Prostate gland (tissue), 2 donors: ENCODE measurements around the gene TAAR9. TPM values are rescaled to one million over a fixed set of nuclear protein-coding genes. Genes with fewer than 3 reads are reported as not detected.

Source experiments
- DNase-seq: peaks from one replicate; pipeline ENCODE4 v3.0.0-alpha.2; 2019; ENCODE audit warnings: low spot score
- H3K27ac ChIP-seq, 2 donors: fragments of 200-600 bp; sonication (generic); 2 replicates each; pipeline ENCODE4 v1.5.1; 2017 to 2019
- H3K27me3 ChIP-seq: fragments of 200-600 bp; sonication (generic); replicated peaks from 2 replicates; pipeline ENCODE4 v1.5.1; 2019; ENCODE audit not compliant: insufficient read depth
- H3K36me3 ChIP-seq, 2 donors: fragments of 200-600 bp; sonication (generic); 1 replicate in 1 of 2; 2 replicates in 1 of 2; pipeline versions ENCODE4 v1.5.1 to v1.8.1; 2017 to 2019
- H3K4me1 ChIP-seq: fragments of 200-600 bp; sonication (generic); replicated peaks from 2 replicates; pipeline ENCODE4 v1.5.1; 2019
- H3K4me3 ChIP-seq, 2 donors: fragments of 200-600 bp; sonication (generic); 2 replicates each; pipeline ENCODE4 v1.5.1; 2017 to 2019
- H3K9me3 ChIP-seq: fragments of 200-600 bp; sonication (generic); 2 replicates; pipeline ENCODE4 v1.5.1; 2017
- POLR2A ChIP-seq: fragments of 450-650 bp; IDR thresholded peaks from one replicate; pipeline ENCODE4 v1.6.1; 2016; ENCODE audit warnings: antibody characterized with exemption, mild to moderate bottlenecking
- POLR2AphosphoS5 ChIP-seq: sonication (generic); formaldehyde crosslinking; IDR thresholded peaks from one replicate; pipeline ENCODE4 v1.6.1; 2017; ENCODE audit warnings: antibody characterized with exemption
- WGBS: methylation state at CpG from one replicate; pipeline ENCODE4 v1.1.5; 2018; 5-methylcytosine and 5-hydroxymethylcytosine counted together
- intact Hi-C: fragments of 100-400 bp; cut with DNase I; formaldehyde crosslinking; loops from one replicate; pipeline ENCODE4 v1.14.2; 2022
- total RNA-seq, 2 donors: library from RNA; depleted of rRNA; stranded (reverse); fragments of >200 nt; gene quantifications; one replicate each; pipeline ENCODE4 v1.1.0, GENCODE V29; 2016
- TF ChIP-seq, protein P1 (sequence below), 4 experiments: fragments of 200-600 bp in 2 of 4; fragments of 450-650 bp in 2 of 4; sonication (generic) in 2 of 4; IDR thresholded peaks; 1 replicate in 3 of 4; 2 replicates in 1 of 4; pipeline ENCODE4 v1.5.1; 2016 to 2019; ENCODE audit warnings: antibody characterized with exemption in 4 of 4, mild to moderate bottlenecking in 2 of 4, moderate library complexity in 2 of 4

Gene TAAR9
- total RNA-seq, 2 donors from 2014 or later, result not detected

DNA sequence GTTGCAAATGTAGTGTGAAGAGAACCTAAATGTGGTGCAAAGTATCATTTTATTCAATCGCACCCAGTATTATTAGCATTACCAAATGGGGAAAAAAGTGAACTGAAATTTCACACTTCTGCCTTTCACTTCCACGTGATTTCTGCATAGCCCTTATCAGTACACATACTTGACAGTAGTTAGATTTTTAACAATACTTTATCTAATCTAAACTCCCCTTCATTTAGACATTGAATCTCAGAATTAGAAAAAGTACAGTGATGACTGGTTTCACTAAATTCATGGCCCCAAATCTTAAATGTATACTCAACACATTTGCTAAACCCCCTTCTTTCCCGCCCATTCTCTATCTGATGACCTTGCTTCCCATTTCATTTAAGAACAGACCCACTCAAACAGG is 39.4 kb upstream of the TAAR9 start:
- TF ChIP-seq POLR2A, result no peak
- TF ChIP-seq, protein P1, sequence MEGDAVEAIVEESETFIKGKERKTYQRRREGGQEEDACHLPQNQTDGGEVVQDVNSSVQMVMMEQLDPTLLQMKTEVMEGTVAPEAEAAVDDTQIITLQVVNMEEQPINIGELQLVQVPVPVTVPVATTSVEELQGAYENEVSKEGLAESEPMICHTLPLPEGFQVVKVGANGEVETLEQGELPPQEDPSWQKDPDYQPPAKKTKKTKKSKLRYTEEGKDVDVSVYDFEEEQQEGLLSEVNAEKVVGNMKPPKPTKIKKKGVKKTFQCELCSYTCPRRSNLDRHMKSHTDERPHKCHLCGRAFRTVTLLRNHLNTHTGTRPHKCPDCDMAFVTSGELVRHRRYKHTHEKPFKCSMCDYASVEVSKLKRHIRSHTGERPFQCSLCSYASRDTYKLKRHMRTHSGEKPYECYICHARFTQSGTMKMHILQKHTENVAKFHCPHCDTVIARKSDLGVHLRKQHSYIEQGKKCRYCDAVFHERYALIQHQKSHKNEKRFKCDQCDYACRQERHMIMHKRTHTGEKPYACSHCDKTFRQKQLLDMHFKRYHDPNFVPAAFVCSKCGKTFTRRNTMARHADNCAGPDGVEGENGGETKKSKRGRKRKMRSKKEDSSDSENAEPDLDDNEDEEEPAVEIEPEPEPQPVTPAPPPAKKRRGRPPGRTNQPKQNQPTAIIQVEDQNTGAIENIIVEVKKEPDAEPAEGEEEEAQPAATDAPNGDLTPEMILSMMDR (IDR thresholded peaks at IDR 0.05), result no peak
- no peak for TF ChIP-seq POLR2AphosphoS5
- Histone ChIP-seq H3K27ac (no peak overlapping the region), H3K4me1 (no peaks in the 10 kb centered on the region), H3K27me3 (no peaks in the 10 kb centered on the region), H3K4me3 (no peak overlapping the region), H3K9me3 (no peaks in the 10 kb centered on the region), H3K36me3 (no peaks in the 10 kb centered on the region)
- 84% methylated on average over 3 of the region's 3 CpGs for WGBS
- intact Hi-C loops, result no loop called here
- no peak for DNase-seq

DNA sequence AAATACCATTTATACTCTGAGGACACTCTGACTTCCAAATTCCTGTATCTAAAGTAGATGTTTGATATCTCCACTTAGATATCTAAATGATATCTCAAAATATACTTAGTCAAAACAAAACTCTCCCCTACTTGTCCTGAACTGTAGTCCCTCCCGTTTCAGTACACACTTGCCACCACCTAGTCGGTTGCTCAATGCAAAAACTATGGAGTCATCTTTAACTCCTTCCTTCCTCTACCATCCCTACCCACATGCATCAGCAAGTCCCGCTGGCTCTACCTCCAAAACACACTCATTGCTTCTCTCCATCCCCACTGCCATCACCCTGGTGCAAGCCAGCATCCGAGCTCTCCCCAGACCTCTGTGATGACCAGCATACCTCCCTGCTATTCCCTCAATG is 38.3 kb upstream of the TAAR9 start:
- Histone ChIP-seq H3K27ac (no peak overlapping the region), H3K4me3 (no peak overlapping the region), H3K36me3 (no peaks in the 10 kb centered on the region), H3K9me3 (no peaks in the 10 kb centered on the region), H3K4me1 (no peaks in the 10 kb centered on the region), H3K27me3 (no peaks in the 10 kb centered on the region)
- 59% methylated on average over 4 of the region's 4 CpGs for WGBS
- no peak for DNase-seq
- intact Hi-C loops, result no loop called here
- TF ChIP-seq POLR2A, result no peak
- no peak for TF ChIP-seq POLR2AphosphoS5
- TF ChIP-seq, protein P1 (IDR thresholded peaks at IDR 0.05), result no peak

DNA sequence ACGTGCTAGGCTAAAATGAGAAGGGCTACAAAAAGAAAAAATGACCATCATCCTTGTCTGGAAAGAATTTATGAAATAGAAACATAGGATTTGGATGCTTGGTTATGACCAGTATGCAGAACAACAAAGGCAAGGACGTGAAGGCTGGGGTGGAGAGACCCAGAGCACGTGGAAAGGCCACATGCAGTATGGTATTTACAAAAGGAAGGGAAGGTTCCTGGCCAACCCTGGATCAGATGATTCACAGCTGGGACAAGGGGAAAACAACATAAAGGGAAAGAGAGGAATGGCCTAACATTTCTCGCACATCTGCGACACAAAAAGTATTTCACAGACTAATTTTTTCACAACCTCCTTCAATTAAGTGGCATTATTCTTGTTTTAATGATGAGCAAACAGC is 33.3 kb upstream of the TAAR9 start:
- Histone ChIP-seq H3K9me3 (no peaks in the 10 kb centered on the region), H3K4me3 (no peak overlapping the region), H3K4me1 (no peaks in the 10 kb centered on the region), H3K27me3 (no peaks in the 10 kb centered on the region), H3K36me3 (no peaks in the 10 kb centered on the region), H3K27ac (no peak overlapping the region)
- no peak for TF ChIP-seq POLR2A
- TF ChIP-seq, protein P1 (IDR thresholded peaks at IDR 0.05), result no peak
- intact Hi-C loops, result no loop called here
- no peak for DNase-seq
- 72% methylated on average over 5 of the region's 5 CpGs for WGBS

DNA sequence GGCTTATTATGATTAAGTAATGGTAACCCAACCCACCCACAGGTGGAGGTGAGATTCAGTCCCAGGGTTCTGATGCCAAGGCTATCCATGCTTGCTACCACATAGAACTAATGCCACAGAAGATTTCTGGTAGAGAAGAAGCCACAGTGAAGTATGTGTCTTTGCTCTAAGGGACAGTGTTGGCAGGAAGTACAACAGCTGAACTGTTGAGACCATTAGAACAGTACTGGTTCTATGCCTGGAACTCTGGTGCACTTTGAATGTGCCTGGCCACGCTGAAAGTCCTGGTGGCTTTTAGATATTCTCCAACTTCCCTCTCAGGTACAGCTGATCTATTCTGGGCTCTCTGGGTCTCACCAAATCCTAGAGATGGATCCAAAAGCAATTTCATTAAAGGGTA is 32.9 kb upstream of the TAAR9 start:
- H3K27ac ChIP-seq, result no peak overlapping the region
- intact Hi-C loops, result no loop called here
- no peaks in the 10 kb centered on the region for H3K9me3 ChIP-seq
- no peaks in the 10 kb centered on the region for H3K27me3 ChIP-seq
- no peaks in the 10 kb centered on the region for H3K36me3 ChIP-seq
- no peak overlapping the region for H3K4me3 ChIP-seq
- H3K4me1 ChIP-seq, result no peaks in the 10 kb centered on the region
- 100% methylated on average over 1 of the region's 1 CpG for WGBS
- TF ChIP-seq POLR2AphosphoS5 (no peak), POLR2A (no peak)
- TF ChIP-seq, protein P1 (IDR thresholded peaks at IDR 0.05), result no peak
- no peak for DNase-seq

DNA sequence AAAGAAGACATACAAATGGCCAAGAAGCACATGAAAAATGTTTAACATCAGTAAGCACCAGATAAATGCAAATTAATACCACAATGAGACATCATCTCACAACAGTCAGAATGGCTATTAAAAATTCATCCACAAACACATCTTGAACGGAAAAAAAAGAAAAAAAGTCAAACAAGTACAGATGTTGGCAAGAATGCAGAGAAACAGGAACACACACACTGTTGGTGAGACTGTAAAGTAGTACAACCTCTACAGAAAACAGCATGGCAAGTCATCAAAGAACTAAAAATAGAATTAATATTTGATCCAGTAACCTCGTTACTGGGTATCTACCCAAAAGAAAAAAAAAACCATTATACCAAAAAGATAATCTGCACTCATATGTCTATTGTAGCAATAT is 31.6 kb upstream of the TAAR9 start:
- H3K4me3 ChIP-seq, result no peak overlapping the region
- no peaks in the 10 kb centered on the region for H3K9me3 ChIP-seq
- DNase-seq, result no peak
- 29% methylated on average over 2 of the region's 2 CpGs for WGBS
- intact Hi-C loops, result no loop called here
- no peaks in the 10 kb centered on the region for H3K27me3 ChIP-seq
- TF ChIP-seq, protein P1 (IDR thresholded peaks at IDR 0.05), result no peak
- TF ChIP-seq POLR2A (no peak), POLR2AphosphoS5 (no peak)
- no peak overlapping the region for H3K27ac ChIP-seq
- H3K36me3 ChIP-seq, result no peaks in the 10 kb centered on the region
- no peaks in the 10 kb centered on the region for H3K4me1 ChIP-seq
